Measurements from ENCODE around the gene SRRM1. TPM values are rescaled to one million over a fixed set of nuclear protein-coding genes. Genes with fewer than 3 reads are reported as not detected.

SRRM1 gene
- total RNA-seq, 1 experiment from 2014 or later: 128 TPM

DNA sequence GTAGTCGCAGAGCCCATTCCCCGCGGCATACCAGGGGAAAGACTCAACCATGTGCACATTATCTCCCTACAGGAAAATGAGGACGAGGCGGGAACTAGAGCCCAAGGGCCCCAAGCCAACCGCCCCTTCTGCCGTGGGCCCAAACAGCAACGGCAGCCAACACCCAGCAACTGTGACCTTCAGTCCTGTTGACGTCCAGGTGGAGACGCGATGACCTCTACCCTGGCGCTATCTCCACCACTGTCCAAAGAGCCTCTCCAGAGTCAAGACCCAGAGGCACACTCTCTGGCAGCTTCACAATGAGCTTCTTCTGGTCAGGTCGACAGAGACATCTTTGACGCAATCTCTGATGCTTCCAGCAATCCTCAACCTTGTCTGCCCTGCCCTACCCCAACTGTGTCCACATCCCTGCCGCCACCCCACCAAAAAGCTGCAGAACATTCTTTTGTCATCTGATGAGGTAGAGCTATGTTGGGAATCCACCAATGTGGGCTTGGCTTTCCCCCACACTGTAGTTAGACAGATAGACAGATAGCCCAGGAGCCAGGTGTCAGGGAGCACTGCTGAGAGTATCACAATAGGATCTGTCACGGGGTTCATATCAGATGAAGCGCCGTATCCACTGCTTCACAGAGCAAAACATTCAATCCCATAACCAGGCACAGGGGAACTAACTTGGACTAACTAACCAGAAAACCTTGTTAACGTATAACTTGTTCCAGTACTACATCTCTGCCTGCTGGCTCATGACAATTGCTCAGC, 37.4 kb upstream of the SRRM1 start:
- peaks cover 4% of the 10 kb centered on the region for H3K4me1 Mint-ChIP-seq (ENCODE audit: low read depth, unreplicated experiment)
- POLR2A ChIA-PET: no interaction called here
- no peak overlapping the region for H3K4me3 Mint-ChIP-seq (ENCODE audit: unreplicated experiment)

GRCh38 chr1:24606296-24606605, 36.9 kb upstream of the SRRM1 start:
- ChIA-PET POLR2A (no interaction called here), CTCF (interaction anchor here (0.6 kb wide), 1 partner anchor 190 kb away, joined by 4 read pairs; the partner anchor contains the start of gene NIPAL3)
- no peaks in the 10 kb centered on the region for H3K4me1 Mint-ChIP-seq (ENCODE audit: low read depth, unreplicated experiment)
- Histone ChIP-seq H3K4me3 (ENCODE audit: low read depth, low read length) (no peak overlapping the region), H3K27me3 (replicated peaks; ENCODE audit: control insufficient read depth, insufficient read depth, low read length) (no peaks in the 10 kb centered on the region), H3K36me3 (ENCODE audit: control insufficient read depth, insufficient read depth, low read length) (no peaks in the 10 kb centered on the region), H3K4me1 (no peaks in the 10 kb centered on the region), H3K9me3 (no peaks in the 10 kb centered on the region)
- no peaks in the 10 kb centered on the region for H3K27me3 Mint-ChIP-seq (ENCODE audit: insufficient read depth, unreplicated experiment)
- no TSS peak for BruUV-seq (replicated peaks)
- H3K27ac Mint-ChIP-seq (ENCODE audit: unreplicated experiment): no peak overlapping the region
- DNase-seq: no peak
- TF ChIP-seq CTCF (IDR thresholded peaks at IDR 0.05; ENCODE audit: insufficient read depth in 1 of 2, low read depth in 1 of 2, low read length in 1 of 2, severe bottlenecking in 1 of 2, unreplicated experiment in 1 of 2): no peak
- no peaks in the 10 kb centered on the region for H3K36me3 Mint-ChIP-seq (ENCODE audit: insufficient read depth, unreplicated experiment)
- H3K9me3 Mint-ChIP-seq (ENCODE audit: unreplicated experiment): no peaks in the 10 kb centered on the region
- intact Hi-C loops (cut with micrococcal nuclease; ENCODE audit: unreplicated experiment): no loop called here
- H3K4me3 Mint-ChIP-seq (ENCODE audit: unreplicated experiment): no peak overlapping the region

More for the DNA sequence above, 37.4 kb upstream of the SRRM1 start:
- Mint-ChIP-seq H3K27ac (ENCODE audit: unreplicated experiment) (no peak overlapping the region), H3K27me3 (ENCODE audit: insufficient read depth, unreplicated experiment) (no peaks in the 10 kb centered on the region), H3K36me3 (ENCODE audit: insufficient read depth, unreplicated experiment) (no peaks in the 10 kb centered on the region), H3K9me3 (ENCODE audit: unreplicated experiment) (no peaks in the 10 kb centered on the region)
- Histone ChIP-seq H3K4me3 (ENCODE audit: low read depth, low read length) (no peak overlapping the region), H3K9me3 (no peaks in the 10 kb centered on the region), H3K36me3 (ENCODE audit: control insufficient read depth, insufficient read depth, low read length) (no peaks in the 10 kb centered on the region), H3K4me1 (no peaks in the 10 kb centered on the region), H3K27me3 (replicated peaks; ENCODE audit: control insufficient read depth, insufficient read depth, low read length) (no peaks in the 10 kb centered on the region)
- no peak for TF ChIP-seq CTCF (IDR thresholded peaks at IDR 0.05; ENCODE audit: insufficient read depth in 1 of 2, low read depth in 1 of 2, low read length in 1 of 2, severe bottlenecking in 1 of 2, unreplicated experiment in 1 of 2)
- peak in 1 of 2 experiments; percentile 45 for DNase-seq
- BruUV-seq (replicated peaks): no TSS peak
- intact Hi-C loops (cut with micrococcal nuclease; ENCODE audit: unreplicated experiment): no loop called here
- CTCF ChIA-PET: interaction anchor here (0.6 kb wide), 1 partner anchor 190 kb away, joined by 4 read pairs; the partner anchor contains the start of gene NIPAL3

- DNase-seq: no peak
- ChIA-PET POLR2A (no interaction called here), CTCF (no interaction called here)
- Histone ChIP-seq H3K9me3 (no peaks in the 10 kb centered on the region), H3K4me1 (no peaks in the 10 kb centered on the region), H3K36me3 (ENCODE audit: control insufficient read depth, insufficient read depth, low read length) (no peaks in the 10 kb centered on the region), H3K4me3 (ENCODE audit: low read depth, low read length) (no peak overlapping the region), H3K27me3 (replicated peaks; ENCODE audit: control insufficient read depth, insufficient read depth, low read length) (no peaks in the 10 kb centered on the region)
- BruUV-seq (replicated peaks): no TSS peak
- H3K9me3 Mint-ChIP-seq (ENCODE audit: unreplicated experiment): no peaks in the 10 kb centered on the region
- intact Hi-C loops (cut with micrococcal nuclease; ENCODE audit: unreplicated experiment): no loop called here
- H3K27me3 Mint-ChIP-seq (ENCODE audit: insufficient read depth, unreplicated experiment): no peaks in the 10 kb centered on the region
- no peaks in the 10 kb centered on the region for H3K36me3 Mint-ChIP-seq (ENCODE audit: insufficient read depth, unreplicated experiment)
- no peak overlapping the region for H3K27ac Mint-ChIP-seq (ENCODE audit: unreplicated experiment)
- no peaks in the 10 kb centered on the region for H3K4me1 Mint-ChIP-seq (ENCODE audit: low read depth, unreplicated experiment)
- H3K4me3 Mint-ChIP-seq (ENCODE audit: unreplicated experiment): no peak overlapping the region
- no peak for TF ChIP-seq CTCF (IDR thresholded peaks at IDR 0.05; ENCODE audit: insufficient read depth in 1 of 2, low read depth in 1 of 2, low read length in 1 of 2, severe bottlenecking in 1 of 2, unreplicated experiment in 1 of 2)
Observed at GRCh38 chr1:24606621-24607020, 36.5 kb upstream of the SRRM1 start.
